HFFc6 (cell line): Measurements from ENCODE around the gene NFX1. TPM values are rescaled to one million over a fixed set of nuclear protein-coding genes. Genes with fewer than 3 reads are reported as not detected.

Experiments
- DNase-seq: peaks from one replicate; pipeline ENCODE4 v3.0.0-alpha.2; 2018
- H3K27ac Mint-ChIP-seq: 2 replicates; pipeline ENCODE4 v1.8.0; 2020; ENCODE audit warnings: mild to moderate bottlenecking, mixed read lengths
- H3K27me3 Mint-ChIP-seq: 2 replicates; pipeline ENCODE4 v1.8.0; 2021; ENCODE audit warnings: mild to moderate bottlenecking, moderate library complexity, mixed read lengths; ENCODE audit not compliant: insufficient read depth
- H3K36me3 Mint-ChIP-seq: 2 replicates; pipeline ENCODE4 v1.8.0; 2021; ENCODE audit warnings: low read depth, mixed read lengths
- H3K4me1 Mint-ChIP-seq: 2 replicates; pipeline ENCODE4 v1.8.0; 2020; ENCODE audit warnings: low read depth, mixed read lengths
- H3K4me3 Mint-ChIP-seq: 2 replicates; pipeline ENCODE4 v1.8.0; 2020; ENCODE audit warnings: mild to moderate bottlenecking, moderate library complexity, mixed read lengths
- H3K9me3 Mint-ChIP-seq: 2 replicates; pipeline ENCODE4 v1.8.0; 2020; ENCODE audit warnings: mild to moderate bottlenecking, mixed read lengths
- total RNA-seq, 6 experiments: library from RNA; stranded (reverse); fragmentation: NEBNext Ultra II Directional; extraction: Animal tissue kit (Norgen Biotek cat#: 25700); gene quantifications; 2 replicates in 1 of 6; 3 replicates in 5 of 6; pipeline ENCODE4 v1.2.3, GENCODE V29; 2021
- TF ChIP-seq, protein P1 (sequence below): fragments of 200-600 bp; sonication (generic); IDR thresholded peaks from 2 replicates; pipeline ENCODE4 v1.5.0; 2021; ENCODE audit warnings: antibody characterized with exemption, mild to moderate bottlenecking

Gene NFX1
- total RNA-seq, 6 experiments from 2014 or later: 25.7 to 28.0 (median 27.8) TPM

DNA sequence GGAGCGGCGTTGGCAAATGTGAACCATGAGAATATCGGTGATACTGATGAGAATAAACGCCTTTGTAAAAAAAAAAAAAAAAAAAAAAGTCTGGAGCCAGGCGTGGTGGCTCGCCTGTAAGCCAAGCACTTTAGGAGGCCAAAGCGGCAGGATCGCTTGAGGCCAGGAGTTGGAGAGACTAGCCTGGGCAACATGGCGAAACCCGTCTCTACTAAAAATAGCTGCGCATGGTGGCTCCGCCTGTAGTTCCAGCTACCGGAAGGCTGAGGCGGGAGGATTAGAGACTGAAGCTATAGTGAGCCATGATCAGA is 425 bp upstream of the NFX1 start:
- no peak for DNase-seq
- Mint-ChIP-seq H3K27me3 (peaks cover 8% of the 10 kb centered on the region), H3K4me3 (peak overlapping the region; percentile 99), H3K27ac (peak overlapping the region; percentile 100), H3K4me1 (peaks cover 42% of the 10 kb centered on the region), H3K9me3 (no peaks in the 10 kb centered on the region), H3K36me3 (peaks cover 29% of the 10 kb centered on the region)
- TF ChIP-seq, protein P1, sequence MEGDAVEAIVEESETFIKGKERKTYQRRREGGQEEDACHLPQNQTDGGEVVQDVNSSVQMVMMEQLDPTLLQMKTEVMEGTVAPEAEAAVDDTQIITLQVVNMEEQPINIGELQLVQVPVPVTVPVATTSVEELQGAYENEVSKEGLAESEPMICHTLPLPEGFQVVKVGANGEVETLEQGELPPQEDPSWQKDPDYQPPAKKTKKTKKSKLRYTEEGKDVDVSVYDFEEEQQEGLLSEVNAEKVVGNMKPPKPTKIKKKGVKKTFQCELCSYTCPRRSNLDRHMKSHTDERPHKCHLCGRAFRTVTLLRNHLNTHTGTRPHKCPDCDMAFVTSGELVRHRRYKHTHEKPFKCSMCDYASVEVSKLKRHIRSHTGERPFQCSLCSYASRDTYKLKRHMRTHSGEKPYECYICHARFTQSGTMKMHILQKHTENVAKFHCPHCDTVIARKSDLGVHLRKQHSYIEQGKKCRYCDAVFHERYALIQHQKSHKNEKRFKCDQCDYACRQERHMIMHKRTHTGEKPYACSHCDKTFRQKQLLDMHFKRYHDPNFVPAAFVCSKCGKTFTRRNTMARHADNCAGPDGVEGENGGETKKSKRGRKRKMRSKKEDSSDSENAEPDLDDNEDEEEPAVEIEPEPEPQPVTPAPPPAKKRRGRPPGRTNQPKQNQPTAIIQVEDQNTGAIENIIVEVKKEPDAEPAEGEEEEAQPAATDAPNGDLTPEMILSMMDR: no peak

DNA sequence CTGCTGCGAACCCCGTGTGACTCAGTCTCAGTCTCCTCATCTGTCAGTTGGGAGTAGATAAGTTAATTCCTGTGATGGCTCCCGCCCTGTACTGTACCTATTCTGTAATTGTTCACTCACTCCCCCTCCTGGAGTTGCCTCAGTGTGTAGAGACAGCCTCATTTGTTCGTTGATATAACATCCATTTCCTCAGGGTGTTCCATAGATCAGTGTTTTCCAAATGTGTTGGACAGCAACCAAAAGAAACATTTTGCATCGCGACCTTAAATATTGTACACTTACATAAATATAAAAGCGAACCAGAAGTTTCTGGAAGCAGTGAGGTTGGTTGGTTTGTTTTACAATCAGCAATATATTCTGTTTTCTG is 698 bp downstream of the NFX1 start:
- H3K9me3 Mint-ChIP-seq: no peaks in the 10 kb centered on the region
- TF ChIP-seq, protein P1: no peak
- DNase-seq: no peak
- peak overlapping the region; percentile 100 for H3K27ac Mint-ChIP-seq
- peaks cover 36% of the 10 kb centered on the region for H3K36me3 Mint-ChIP-seq
- peaks cover 49% of the 10 kb centered on the region for H3K4me1 Mint-ChIP-seq
- peaks cover 8% of the 10 kb centered on the region for H3K27me3 Mint-ChIP-seq
- H3K4me3 Mint-ChIP-seq: peak overlapping the region; percentile 99

DNA sequence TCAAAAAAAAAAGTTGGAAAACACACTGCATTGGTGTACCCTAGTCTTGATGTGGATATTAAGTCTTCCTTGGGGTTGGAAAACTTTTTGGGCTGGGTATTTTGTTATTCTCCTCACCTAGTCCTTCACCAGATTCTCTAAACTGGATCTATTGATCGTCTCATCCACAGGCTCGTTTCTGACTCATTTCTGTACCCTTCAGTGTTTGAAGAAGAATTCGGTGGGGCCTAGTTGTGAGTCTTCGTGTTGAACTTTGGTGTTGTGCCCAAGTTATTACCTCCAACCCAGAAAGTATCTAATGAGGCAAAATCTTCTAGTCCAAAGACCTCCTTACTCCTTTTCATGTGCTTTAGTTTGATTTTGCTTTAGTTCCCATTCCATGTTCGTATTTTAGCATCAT is 1.6 kb downstream of the NFX1 start:
- Mint-ChIP-seq H3K4me3 (peak overlapping the region; percentile 99), H3K9me3 (no peaks in the 10 kb centered on the region), H3K27ac (peak overlapping the region; percentile 100), H3K36me3 (peaks cover 43% of the 10 kb centered on the region), H3K27me3 (peaks cover 8% of the 10 kb centered on the region), H3K4me1 (peaks cover 56% of the 10 kb centered on the region)
- DNase-seq: no peak
- TF ChIP-seq, protein P1: no peak

DNA sequence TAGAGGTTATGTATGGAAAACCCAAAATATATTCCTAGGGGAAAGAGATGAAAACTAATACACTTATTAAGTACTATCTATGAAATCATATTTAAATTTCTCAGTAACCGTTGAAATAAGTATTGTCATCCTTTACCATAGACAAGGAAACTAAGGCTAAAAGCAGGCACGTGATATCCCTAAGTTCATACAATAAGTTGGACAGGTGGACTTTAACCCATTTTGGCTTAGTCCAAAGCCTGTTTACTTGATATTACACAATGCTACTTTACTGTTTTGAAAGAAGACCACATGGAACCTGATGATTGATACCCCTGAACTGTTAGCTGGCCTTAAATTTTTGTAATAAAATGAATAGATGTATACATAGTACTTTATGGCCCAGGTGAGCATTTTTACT is 3.5 kb downstream of the NFX1 start:
- Mint-ChIP-seq H3K36me3 (peaks cover 60% of the 10 kb centered on the region), H3K4me1 (peaks cover 67% of the 10 kb centered on the region), H3K27ac (no peak overlapping the region), H3K9me3 (no peaks in the 10 kb centered on the region), H3K4me3 (no peak overlapping the region), H3K27me3 (peaks cover 8% of the 10 kb centered on the region)
- no peak for DNase-seq
- TF ChIP-seq, protein P1: no peak

DNA sequence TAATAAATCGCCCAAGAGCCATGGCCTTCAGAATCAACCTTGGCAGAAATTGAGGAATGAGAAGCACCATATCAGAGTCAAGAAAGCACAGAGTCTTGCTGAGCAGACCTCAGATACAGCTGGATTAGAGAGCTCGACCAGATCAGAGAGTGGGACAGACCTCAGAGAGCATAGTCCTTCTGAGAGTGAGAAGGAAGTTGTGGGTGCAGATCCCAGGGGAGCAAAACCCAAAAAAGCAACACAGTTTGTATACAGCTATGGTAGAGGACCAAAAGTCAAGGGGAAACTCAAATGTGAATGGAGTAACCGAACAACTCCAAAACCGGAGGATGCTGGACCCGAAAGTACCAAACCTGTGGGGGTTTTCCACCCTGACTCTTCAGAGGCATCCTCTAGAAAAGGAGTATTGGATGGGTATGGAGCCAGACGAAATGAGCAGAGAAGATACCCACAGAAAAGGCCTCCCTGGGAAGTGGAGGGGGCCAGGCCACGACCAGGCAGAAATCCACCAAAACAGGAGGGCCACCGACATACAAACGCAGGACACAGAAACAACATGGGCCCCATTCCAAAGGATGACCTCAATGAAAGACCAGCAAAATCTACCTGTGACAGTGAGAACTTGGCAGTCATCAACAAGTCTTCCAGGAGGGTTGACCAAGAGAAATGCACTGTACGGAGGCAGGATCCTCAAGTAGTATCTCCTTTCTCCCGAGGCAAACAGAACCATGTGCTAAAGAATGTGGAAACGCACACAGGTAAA is 4.5 kb downstream of the NFX1 start:
- no peak overlapping the region; the same call in 1 of the 2 replicates for H3K27ac Mint-ChIP-seq

More for the DNA sequence above, 4.5 kb downstream of the NFX1 start:
- Mint-ChIP-seq H3K36me3 (peaks cover 67% of the 10 kb centered on the region), H3K4me3 (no peak overlapping the region), H3K4me1 (peaks cover 69% of the 10 kb centered on the region), H3K9me3 (no peaks in the 10 kb centered on the region), H3K27me3 (peaks cover 8% of the 10 kb centered on the region)
- TF ChIP-seq, protein P1: no peak
- no peak for DNase-seq
